ENCODE measurements around the gene MOV10L1. TPM values are rescaled to one million over a fixed set of nuclear protein-coding genes. Genes with fewer than 3 reads are reported as not detected.
"Not testable (repeated sequence)": the region's sequence is repeated elsewhere in the genome, so short reads cannot be mapped to it uniquely, and the experiment has no call there.

Gene MOV10L1
- polyA plus RNA-seq, 10 donors = 0.12 to 0.61 (median 0.39) TPM

DNA sequence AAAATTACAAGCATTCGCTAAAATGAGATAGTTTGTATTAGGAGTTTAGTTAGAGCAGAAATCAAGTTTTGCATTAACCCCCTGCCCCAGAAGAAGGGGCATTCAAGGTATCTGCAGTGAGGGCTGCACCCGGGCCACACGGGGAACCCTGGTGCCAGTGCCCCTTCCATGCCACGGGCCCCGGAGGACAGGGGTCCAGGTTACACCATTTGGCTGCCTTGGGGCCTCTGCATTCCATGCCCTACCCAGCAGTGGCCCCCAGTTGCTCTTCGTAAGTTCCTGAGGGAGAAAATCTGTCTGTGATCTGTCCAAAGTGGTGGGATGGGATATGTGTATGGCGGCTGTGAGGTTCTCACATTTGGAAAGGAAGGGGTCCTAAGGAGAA is 63.9 kb downstream of the MOV10L1 start:
- no peak for DNase-seq

DNA sequence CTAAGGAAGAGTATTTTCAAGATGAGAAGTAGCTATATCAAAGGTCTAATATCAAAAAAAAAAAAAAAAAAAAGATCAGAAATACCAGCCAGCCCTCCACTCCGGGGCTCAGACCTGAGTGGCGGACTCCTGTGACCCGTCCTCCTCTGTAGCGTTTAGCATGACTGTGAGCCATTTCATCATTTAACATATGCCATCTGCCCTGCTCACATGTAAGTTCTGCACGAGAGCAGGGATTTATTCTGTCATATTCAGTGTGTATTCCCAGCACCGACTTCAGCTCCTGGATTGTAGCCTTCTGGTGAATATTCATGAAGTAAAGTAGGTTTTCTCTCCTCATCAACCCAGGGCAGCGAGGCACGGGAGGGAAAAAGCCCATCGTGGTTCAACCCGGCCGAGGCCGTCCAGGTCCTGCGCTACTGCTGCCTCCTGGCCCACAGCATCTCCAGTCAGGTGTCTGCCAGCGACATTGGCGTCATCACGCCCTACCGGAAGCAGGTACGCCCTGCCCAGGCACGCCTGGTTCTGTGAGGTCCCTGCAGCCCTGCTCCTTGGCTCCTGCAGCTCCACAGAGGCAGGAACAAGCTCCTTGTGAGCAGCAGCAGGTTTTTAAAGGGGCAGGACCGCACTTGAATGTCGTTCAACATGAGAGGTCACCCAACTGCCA is 68.0 kb downstream of the MOV10L1 start:
- DNase-seq = no peak

DNA sequence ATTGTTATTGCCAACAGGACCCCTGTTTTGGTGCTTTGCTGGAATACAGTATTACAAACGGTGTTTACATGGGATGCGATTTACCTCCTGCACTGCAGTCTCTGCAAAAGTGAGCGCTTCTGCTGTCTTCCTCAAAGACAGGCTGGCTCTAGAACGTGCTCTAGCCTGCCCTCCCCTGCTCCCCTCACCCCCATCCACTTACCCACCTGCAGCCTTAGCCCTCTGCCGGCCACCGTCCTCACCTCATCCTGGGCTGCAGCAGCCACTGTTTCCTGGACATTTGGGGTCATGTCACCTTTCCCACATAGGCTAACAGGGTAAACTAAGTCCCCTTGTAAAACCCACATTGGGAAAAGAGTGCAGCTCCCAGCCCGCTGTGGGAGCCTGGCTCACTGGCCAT is 71.1 kb downstream of the MOV10L1 start:
- DNase-seq = no peak

DNA sequence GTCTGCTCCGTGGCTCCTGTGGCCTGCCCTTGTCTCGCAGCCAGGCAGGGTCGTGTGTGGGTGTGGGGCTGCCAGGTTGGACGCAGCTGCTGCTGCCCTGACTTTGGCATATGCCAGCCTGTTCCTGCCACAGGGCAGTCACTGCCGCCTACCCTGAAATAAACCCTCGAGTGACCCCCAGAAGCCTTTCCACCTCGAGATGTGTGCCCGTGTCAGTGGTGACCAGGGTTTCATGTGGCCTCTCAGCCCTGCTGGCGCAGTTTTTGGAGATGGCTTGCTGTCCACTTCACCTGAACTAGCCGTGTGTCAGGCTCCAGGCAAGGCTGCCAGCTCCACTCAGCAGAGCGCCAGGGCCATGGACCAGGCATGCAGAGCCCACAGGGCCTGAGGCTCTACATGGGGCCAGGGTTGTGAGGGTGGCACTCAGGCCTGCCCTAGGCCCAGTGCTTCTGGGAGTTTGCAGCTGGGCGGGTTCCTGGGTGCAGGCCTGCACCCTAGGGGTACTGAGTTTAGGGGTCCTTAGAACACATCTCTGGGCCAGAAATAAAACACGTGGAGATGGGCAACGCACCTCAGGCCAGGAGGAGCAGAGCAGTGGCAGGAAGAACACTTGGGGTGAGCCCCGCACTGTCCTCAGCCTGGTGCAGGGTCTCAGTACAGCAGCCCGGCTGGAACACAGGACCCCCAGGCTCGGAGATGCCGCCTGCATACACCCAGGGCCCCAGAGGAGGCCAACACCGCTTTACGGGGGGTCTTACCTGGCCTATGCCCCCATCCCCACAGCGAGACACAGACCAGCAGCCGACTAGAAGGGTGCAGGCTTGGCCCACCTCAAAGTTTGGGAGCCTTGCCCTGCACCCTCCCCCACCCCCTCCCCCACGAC is 71.9 kb downstream of the MOV10L1 start:
- DNase-seq = no peak

DNA sequence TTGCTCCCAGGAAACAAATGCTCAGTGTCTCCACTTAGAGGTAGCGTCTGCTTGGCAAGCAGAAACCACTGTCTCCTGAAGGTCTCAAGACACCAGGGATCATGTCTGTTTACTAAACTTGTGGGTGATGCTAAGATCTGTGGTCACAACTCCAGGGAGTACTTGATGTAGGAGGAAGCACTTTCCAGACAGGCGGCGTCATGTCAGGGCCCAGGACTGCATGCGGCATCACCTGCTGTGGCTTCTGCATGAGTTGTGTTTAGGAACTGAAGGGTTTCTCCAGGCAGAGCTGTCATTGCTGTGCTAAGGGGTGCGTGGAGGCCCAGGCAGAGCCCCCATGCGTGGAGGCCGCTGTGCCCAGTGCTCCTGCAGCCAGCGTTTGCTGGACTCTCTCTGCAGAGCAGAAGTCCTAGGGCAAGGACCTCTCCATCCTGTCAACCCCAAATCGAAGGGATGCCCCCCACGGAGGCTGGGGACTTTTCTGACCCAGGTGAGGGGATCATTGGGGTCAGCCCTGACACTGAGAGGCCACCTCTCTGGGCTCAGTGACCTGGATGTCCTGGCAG is 72.7 kb downstream of the MOV10L1 start:
- DNase-seq = no peak

DNA sequence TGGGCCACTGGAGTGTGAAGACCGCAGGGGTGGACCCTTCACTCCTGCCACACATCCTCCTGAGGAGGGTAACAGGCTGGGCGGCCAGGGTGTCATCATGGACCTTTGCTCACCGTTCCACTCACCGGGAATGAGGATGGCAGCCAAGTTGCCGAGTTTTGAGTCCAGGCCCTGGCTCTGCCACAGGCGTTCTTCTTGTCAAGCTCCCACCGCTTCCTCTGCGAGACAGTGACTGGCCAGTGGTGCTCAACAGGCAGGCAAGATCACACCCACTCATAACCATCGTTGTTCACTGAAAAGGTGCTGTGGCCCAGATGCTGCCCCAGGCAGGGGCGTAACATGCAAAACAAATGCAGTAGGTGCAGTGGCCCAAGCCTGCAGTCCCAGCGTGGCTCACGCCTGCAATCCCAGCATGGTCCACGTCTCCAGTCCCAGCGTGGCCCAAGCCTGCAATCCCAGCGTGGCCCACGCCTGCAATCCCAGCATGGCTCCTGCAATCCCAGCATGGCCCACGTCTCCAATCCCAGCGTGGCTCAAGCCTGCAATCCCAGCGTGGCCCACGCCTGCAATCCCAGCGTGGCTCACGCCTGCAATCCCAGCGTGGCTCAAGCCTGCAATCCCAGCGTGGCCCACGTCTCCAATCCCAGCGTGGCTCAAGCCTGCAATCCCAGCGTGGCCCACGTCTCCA is 75.8 kb downstream of the MOV10L1 start:
- DNase-seq = no peak

DNA sequence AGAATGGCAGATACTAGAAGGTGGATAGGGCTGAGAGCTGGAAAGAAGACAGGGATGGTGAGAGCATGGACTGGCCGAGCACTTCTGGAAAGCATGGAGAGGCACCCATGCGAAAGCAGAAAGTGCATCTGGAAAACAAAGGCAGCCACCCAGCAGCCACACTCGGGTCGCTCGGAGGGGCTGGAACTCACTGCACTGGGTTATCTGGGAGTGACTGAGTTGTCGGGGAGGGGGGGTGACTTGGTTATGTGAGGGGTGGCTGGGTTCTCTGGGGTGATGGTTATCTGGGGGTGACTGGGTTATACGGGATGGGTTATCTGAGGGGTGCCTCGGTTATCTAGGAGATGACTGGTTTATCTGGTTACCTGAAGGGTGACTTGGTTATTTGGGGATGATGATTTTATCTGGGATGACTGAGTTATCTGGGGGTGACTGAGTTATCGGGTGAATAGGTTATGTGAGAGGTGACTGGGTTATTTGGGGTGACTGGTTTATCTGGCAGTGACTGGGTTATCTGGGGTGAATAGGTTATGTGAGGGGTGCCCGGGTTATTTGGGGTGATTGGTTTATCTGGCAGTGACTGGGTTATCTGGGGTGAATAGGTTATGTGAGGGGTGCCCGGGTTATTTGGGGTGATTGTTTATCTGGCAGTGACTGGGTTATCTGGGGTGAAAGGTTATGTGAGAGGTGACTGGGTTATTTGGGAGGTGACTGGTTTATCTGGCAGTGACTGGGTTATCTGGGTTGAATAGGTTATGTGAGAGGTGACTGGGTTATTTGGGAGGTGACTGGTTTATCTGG is 78.1 kb downstream of the MOV10L1 start:
- DNase-seq = no peak

DNA sequence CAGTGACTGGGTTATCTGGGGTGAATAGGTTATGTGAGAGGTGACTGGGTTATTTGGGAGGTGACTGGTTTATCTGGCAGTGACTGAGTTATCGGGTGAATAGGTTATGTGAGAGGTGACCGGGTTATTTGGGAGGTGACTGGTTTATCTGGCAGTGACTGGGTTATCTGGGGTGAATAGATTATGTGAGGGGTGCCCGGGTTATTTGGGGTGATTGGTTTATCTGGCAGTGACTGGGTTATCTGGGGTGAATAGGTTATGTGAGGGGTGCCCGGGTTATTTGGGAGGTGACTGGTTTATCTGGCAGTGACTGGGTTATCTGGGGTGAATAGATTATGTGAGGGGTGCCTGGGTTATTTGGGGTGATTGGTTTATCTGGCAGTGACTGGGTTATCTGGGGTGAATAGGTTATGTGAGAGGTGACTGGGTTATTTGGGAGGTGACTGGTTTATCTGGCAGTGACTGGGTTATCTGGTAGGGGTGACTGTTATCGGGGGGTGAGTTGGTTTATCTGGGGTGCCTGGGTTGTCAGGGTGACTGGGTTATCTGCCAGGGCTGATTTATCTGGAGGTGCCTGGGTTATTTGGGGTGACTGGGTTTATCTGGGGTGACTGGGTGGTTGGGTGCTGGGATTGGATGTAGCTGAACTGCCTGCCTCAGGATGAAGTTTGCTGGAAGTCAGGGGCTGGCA is 78.8 kb downstream of the MOV10L1 start:
- not testable (repeated sequence) for DNase-seq

DNA sequence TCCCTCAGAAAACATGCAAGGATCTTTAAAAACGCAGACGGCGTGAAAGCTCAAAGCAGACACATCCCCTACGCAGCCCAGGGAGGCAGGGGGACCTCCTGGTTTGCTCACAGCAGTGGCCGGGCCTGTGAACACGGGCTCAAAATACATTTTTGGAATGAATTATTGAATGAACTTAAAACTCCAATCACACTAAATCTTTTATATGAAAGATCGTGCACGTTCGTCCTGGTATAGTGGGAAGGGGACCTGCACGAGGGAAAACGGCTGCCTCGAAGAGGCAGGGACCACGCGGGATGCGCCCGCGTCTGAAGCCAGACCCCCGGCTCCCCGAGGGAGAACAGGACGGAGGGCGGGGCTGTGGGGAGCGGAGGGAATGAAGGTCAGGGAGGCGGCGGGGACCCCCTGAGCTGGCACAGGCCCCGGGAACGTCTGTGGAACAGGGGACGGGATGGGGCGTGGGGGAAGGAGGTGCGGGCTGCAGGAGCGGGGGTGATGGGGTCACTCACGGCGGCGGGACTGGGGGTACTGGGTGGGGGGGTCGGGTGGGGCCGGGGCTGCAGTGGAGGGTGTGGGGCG is 79.5 kb downstream of the MOV10L1 start:
- no peak for DNase-seq

DNA sequence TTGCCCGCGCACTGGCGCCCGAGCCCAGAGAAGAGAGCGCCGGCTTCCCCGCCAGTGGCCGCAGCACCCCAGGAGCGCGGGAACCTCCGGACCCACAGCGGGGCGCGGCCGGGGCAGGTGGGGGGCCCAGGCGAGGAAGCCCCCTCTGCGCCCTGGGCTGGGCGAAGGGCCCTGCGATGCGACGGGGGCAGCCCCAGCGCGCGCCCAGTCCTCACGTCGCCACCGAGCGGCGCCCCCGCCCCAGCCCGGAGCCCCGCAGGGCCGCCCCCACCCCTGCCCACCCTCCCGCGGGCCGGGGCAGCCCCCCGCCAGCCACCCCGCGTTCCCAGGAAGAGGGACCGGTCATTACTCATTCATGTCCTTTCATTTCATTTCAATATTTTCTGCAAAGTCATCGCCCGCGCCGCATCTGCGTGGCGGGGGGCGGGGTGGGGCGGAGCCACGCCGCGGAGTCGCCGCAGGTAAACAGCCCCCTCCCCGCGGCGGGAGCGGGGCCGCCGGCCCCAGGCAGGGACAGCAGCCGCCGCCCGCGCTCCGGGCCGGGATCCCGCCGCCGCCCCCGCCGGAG is 80.1 kb downstream of the MOV10L1 start:
- no peak for DNase-seq

DNA sequence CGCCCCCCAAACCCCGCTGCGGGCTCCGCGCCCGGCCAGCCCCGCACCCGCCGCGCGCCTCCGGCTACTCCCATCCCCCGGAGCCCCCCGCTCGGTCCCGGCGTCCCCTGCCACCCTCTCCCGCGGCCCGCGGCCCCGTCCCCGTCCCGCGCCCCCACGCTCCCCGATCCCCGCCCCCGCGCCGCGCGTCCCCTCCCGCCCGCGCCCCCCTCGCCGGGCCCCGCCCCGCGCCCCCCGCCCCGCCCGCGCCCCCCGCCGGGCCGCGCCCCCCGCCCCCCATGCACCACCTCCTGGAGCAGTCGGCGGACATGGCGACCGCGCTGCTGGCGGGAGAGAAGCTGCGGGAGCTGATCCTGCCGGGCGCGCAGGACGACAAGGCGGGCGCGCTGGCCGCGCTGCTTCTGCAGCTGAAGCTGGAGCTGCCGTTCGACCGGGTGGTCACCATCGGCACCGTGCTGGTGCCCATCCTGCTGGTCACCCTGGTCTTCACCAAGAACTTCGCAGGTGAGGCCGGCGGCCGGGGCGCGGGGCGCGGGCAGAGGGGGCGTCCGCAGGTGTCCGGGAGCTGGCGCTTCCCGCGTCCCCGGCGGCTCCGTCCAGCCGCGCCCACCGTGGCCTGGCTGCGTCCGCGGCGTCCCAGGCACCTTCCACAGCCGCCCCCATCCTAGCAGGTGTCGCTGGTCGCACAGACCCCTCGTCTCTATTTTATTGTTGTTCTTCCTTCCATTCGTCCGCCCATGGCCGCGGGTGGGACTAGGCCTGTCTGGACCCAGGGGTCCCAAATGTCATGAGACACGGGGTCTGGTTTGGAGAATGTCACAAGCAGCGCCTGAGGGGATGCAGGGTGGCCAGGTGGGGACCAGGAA is 80.9 kb downstream of the MOV10L1 start, which contains the start of gene PANX2:
Gene PANX2, plus strand, starts transcription at position 279 of the 866 bp plus-strand sequence. Its CDS starts 0 bp downstream, at position 279.
- DNase-seq = no peak

DNA sequence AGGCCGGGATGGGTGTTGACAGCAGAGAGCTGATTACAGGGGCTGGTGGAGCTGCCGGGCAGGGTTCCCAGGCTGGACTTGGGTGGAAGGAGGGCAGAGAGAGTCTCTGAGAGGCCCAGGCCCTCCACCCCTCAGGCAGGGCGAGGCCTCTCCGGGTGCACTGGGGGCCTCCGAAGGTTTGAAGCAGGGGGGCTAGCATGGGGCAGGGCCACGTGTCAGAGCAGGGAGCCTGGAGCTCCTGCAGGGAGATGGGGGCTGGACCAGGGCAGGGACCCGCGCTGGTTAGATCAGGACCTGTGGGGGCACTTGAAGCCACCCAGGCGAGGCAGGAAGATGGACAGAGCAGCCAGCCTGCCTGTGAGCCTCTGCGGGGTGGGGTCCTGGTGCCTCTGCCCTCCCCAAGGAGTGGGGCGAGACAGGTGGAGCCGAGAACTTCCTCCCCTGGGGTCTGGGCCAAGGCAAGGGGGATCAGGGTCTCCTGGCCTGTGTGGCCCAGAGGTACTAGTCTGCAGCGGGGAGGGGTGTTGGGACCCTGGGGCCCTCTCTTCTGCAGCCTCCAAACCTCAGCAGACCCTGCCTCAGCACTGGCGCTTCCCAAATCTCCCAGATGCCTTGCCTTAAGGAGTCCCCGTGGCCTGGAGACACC is 81.6 kb downstream of the MOV10L1 start:
- DNase-seq = no peak

DNA sequence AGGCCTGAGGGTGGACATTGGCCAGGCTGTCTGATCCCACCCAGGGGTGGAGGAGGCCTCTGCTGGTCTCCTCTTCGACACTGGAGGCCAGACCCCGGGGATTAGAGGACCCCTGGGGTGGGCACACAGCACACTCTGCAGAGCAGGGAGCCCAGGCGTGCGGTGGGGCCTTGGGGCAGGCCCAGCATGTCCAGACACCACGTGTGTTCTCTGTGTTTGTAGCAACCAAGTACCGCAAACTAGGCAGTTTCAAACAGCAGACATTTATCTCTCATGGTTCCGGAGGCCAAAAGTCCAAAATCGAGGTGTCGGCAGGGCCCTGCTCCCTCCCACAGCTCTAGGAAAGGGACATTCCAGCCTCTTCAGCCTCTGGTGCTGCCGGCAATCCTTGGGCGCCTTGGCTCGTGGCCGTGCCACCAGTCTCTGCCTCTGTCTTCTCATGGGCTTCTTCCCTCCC is 82.2 kb downstream of the MOV10L1 start:
- DNase-seq = no peak

DNA sequence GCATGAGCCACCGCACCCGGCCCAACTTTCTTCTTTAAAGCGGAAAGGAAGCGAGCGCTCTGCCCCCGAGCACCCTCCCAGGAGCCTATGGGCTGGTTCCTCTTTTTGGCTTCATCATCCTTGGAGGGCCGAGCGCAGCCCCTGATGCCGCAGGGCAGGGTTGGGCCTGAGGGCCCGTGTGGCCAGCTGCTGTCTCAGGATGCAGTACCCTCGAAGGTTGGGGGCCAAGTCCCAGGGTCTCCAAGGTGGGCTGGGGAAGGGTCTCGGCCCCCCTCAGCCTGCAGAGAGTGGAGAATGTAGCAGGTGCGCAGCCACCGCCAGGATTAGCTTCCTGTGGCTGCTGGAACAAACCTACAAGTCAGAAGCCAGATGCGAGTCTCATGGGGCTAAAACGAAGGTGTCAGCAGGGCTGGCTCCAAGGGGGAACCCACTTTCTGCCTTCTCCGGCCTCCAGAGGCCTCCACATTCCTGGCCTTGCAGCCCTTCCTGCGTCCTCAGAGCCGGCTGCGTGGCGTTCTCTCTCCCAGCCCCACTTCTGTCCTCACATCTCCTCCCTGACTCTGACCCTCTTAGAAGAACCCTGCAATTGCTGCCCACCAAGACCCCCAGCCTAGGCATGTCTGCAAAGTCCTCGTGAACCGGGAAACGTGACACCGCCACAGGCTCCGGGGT is 83.6 kb downstream of the MOV10L1 start:
- no peak for DNase-seq

DNA sequence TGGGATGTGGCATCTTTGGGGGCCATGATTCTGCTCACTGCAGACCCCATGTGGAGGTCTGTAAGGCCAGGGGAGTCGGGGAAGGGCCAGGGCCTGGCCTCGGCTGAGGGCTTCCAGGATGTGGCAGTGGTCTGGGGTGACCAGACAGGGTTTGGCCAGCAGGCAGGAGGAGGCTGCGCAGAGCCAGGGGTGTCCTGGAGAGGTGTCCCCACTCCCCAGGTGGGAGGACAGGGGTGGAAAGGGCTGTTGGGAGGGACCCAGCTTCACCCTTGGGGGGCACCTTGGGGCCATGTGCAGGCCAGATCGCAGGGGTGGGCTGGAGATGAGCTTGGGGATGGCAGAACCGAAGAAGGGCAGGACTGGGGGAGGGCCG is 84.2 kb downstream of the MOV10L1 start:
- no peak for DNase-seq

DNA sequence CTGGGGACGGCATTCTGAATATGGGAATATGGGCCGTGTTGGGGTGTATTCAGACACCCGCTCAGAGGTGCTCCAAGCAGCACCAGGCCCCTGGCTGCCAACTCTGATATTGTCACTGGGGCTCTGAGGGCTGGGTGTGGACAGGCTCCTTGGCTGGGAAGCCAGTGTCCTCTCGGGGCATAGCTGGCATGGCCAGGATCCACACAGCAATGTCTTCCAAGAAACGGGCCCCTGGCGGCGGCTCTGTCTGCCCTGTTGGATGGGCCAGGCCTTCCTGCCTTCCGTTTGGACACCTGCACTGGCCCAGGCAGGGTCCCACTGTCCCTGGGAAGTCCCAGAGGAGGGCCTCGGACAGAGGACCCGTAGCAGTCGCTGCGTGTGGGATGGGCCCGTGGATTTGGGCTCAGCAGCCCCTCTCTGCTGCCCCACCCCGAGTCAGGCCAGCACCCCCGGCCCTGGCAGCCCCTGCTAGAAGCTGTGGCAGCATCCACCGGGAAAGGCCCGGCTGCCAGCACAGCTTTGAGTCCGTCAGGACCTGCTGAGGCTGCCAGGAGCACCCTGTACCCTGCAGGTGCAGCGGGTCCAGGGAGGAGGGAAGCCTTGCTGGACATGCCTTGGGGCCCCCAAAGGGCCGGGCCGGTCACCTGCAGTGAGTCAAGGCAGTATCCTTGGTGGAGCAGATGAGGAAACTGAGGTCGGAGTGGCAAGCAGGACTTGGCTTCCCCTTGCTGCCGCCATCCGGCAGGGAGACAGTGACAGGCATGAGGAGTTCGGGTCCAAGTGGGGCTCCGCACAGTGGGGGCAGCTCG is 84.8 kb downstream of the MOV10L1 start:
- DNase-seq = no peak

DNA sequence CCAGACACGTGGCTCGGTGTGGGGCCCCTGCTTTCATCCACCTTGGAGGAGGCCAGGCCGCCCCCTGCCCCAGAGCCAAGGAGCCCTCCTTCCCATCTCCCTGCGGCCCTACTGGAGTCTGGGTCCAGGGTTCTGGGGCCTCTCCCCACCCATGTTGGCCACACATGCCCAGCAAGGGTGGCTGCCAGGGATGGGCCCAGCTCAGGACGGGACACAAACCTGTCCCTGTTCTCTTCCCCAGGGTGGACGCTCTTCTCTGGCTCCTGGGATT is 85.3 kb downstream of the MOV10L1 start:
- DNase-seq = no peak

Data from muscle of back (tissue), 11 donors.